H9 (cell line): Measurements from ENCODE around the gene CENPC. TPM values are rescaled to one million over a fixed set of nuclear protein-coding genes. Genes with fewer than 3 reads are reported as not detected.

Experiments used
- DNase-seq: peaks from one replicate; pipeline ENCODE4 v3.0.0-alpha.2; 2017
- H2AFZ ChIP-seq: one replicate; pipeline ENCODE4 v1.6.1; 2013; ENCODE audit warnings: mild to moderate bottlenecking, low read length, control low read depth, moderate library complexity
- H2AK5ac ChIP-seq: 2 replicates; pipeline ENCODE4 v1.6.1; 2013; ENCODE audit warnings: low read length, control low read depth, mixed read lengths; ENCODE audit not compliant: insufficient read length
- H2BK120ac ChIP-seq: one replicate; pipeline ENCODE4 v1.6.1; 2013; ENCODE audit warnings: low read depth, mild to moderate bottlenecking, low read length, control low read depth, inconsistent platforms; ENCODE audit not compliant: poor library complexity, severe bottlenecking
- H2BK12ac ChIP-seq: 2 replicates; pipeline ENCODE4 v1.6.1; 2013; ENCODE audit warnings: low read length, control low read depth, mixed read lengths, low read depth; ENCODE audit not compliant: insufficient read length
- H2BK15ac ChIP-seq: 2 replicates; pipeline ENCODE4 v1.6.1; 2013; ENCODE audit warnings: low read depth, low read length, control low read depth
- H2BK20ac ChIP-seq: one replicate; pipeline ENCODE4 v1.6.1; 2013; ENCODE audit warnings: low read depth, mild to moderate bottlenecking, low read length, control low read depth, inconsistent platforms; ENCODE audit not compliant: poor library complexity, severe bottlenecking
- H2BK5ac ChIP-seq: 2 replicates; pipeline ENCODE4 v1.6.1; 2013; ENCODE audit warnings: low read length, control low read depth, mixed read lengths; ENCODE audit not compliant: insufficient read length
- H3K14ac ChIP-seq: 2 replicates; pipeline ENCODE4 v1.6.1; 2013; ENCODE audit warnings: low read length, control low read depth; ENCODE audit not compliant: insufficient read depth
- H3K18ac ChIP-seq: 2 replicates; pipeline ENCODE4 v1.6.1; 2013; ENCODE audit warnings: low read depth, mild to moderate bottlenecking, mixed read lengths, low read length, control low read depth; ENCODE audit not compliant: insufficient read length
- H3K23ac ChIP-seq: 2 replicates; pipeline ENCODE4 v1.6.1; 2013; ENCODE audit warnings: low read length, control low read depth, mixed read lengths, low read depth; ENCODE audit not compliant: insufficient read length
- H3K23me2 ChIP-seq: 2 replicates; pipeline ENCODE4 v1.6.1; 2013; ENCODE audit warnings: low read depth, mild to moderate bottlenecking, mixed read lengths, low read length, control low read depth; ENCODE audit not compliant: insufficient read length, poor library complexity, severe bottlenecking
- H3K27ac ChIP-seq: 2 replicates; pipeline ENCODE4 v1.5.1; 2013; ENCODE audit warnings: low read length, control low read depth, mixed read lengths, low read depth; ENCODE audit not compliant: insufficient read length
- H3K27me3 ChIP-seq: 2 replicates; pipeline ENCODE4 v1.6.1; 2013; ENCODE audit warnings: low read length, control low read depth, inconsistent platforms; ENCODE audit not compliant: insufficient read depth
- H3K4ac ChIP-seq: 2 replicates; pipeline ENCODE4 v1.6.1; 2013; ENCODE audit warnings: low read depth, mild to moderate bottlenecking, control low read depth, inconsistent platforms, low read length, moderate library complexity
- H3K4me1 ChIP-seq: 2 replicates; pipeline ENCODE4 v1.6.1; 2013; ENCODE audit warnings: low read length, control low read depth, inconsistent platforms; ENCODE audit not compliant: insufficient read depth
- H3K4me2 ChIP-seq: 2 replicates; pipeline ENCODE4 v1.6.1; 2013; ENCODE audit warnings: low read length, control low read depth, mixed read lengths; ENCODE audit not compliant: insufficient read length, insufficient read depth
- H3K56ac ChIP-seq: 2 replicates; pipeline ENCODE4 v1.6.1; 2013; ENCODE audit warnings: low read depth, mild to moderate bottlenecking, mixed read lengths, low read length, control low read depth; ENCODE audit not compliant: insufficient read length
- H3K79me1 ChIP-seq: 2 replicates; pipeline ENCODE4 v1.6.1; 2013; ENCODE audit warnings: low read depth, mild to moderate bottlenecking, moderate library complexity, low read length, control low read depth, inconsistent platforms; ENCODE audit not compliant: insufficient read depth, poor library complexity, severe bottlenecking
- H3K79me2 ChIP-seq: 2 replicates; pipeline ENCODE4 v1.6.1; 2013; ENCODE audit warnings: low read length, control low read depth, inconsistent platforms; ENCODE audit not compliant: insufficient read depth
- H3K9ac ChIP-seq: 2 replicates; pipeline ENCODE4 v1.6.1; 2013; ENCODE audit warnings: low read length, control low read depth, mixed read lengths; ENCODE audit not compliant: insufficient read length; ENCODE audit errors: extremely low read depth
- H3K9me3 ChIP-seq: one replicate; pipeline ENCODE4 v1.6.1; 2013; ENCODE audit warnings: low read depth, low read length, inconsistent platforms; ENCODE audit not compliant: control insufficient read depth
- H3T11ph ChIP-seq: one replicate; pipeline ENCODE4 v1.6.1; 2013; ENCODE audit warnings: mild to moderate bottlenecking, low read length, control low read depth, inconsistent platforms
- H4K20me1 ChIP-seq: one replicate; pipeline ENCODE4 v1.6.1; 2013; ENCODE audit not compliant: control insufficient read depth, insufficient read length, insufficient read depth
- H4K5ac ChIP-seq: 2 replicates; pipeline ENCODE4 v1.6.1; 2013; ENCODE audit warnings: low read depth, mild to moderate bottlenecking, mixed read lengths, low read length, control low read depth; ENCODE audit not compliant: insufficient read length
- H4K8ac ChIP-seq: replicated peaks from 2 replicates; pipeline ENCODE4 v1.6.1; 2013; ENCODE audit warnings: low read length, control low read depth, mixed read lengths, low read depth; ENCODE audit not compliant: insufficient read length
- H4K91ac ChIP-seq: 2 replicates; pipeline ENCODE4 v1.6.1; 2013; ENCODE audit warnings: low read depth, mild to moderate bottlenecking, moderate library complexity, mixed read lengths, low read length, control low read depth; ENCODE audit not compliant: insufficient read length
- H3K27ac Mint-ChIP-seq, 3 experiments: 2 replicates in 2 of 3; 3 replicates in 1 of 3; pipeline ENCODE4 v1.8.0; 2020 to 2021; ENCODE audit warnings: mixed read lengths in 3 of 3, mild to moderate bottlenecking in 1 of 3, moderate library complexity in 1 of 3
- H3K27me3 Mint-ChIP-seq: 2 replicates; pipeline ENCODE4 v1.8.0; 2021; ENCODE audit warnings: low read depth, mild to moderate bottlenecking, moderate library complexity, mixed read lengths
- H3K36me3 Mint-ChIP-seq, 3 experiments: 2 replicates in 2 of 3; 3 replicates in 1 of 3; pipeline ENCODE4 v1.8.0; 2020 to 2021; ENCODE audit warnings: low read depth in 3 of 3, mixed read lengths in 3 of 3; ENCODE audit not compliant: insufficient read depth in 1 of 3
- H3K4me1 Mint-ChIP-seq, 2 experiments: 2 replicates each; pipeline ENCODE4 v1.8.0; 2020; ENCODE audit warnings: mixed read lengths in 2 of 2
- H3K4me3 Mint-ChIP-seq, 2 experiments: 2 replicates in 1 of 2; 3 replicates in 1 of 2; pipeline ENCODE4 v1.8.0; 2020 to 2021; ENCODE audit warnings: mild to moderate bottlenecking in 2 of 2, mixed read lengths in 2 of 2, moderate library complexity in 1 of 2
- H3K9me3 Mint-ChIP-seq, 2 experiments: 2 replicates in 1 of 2; 3 replicates in 1 of 2; pipeline ENCODE4 v1.8.0; 2020; ENCODE audit warnings: mild to moderate bottlenecking in 2 of 2, mixed read lengths in 2 of 2, moderate library complexity in 1 of 2
- total RNA-seq: library from RNA; stranded (reverse); gene quantifications from 2 replicates; pipeline ENCODE4 v1.2.1, GENCODE V29; 2021
- TF ChIP-seq, protein P1 (sequence below): fragments of 200-600 bp; sonication (generic); conservative IDR thresholded peaks from 3 replicates; pipeline ENCODE4 v1.8.0; 2021; ENCODE audit warnings: antibody characterized with exemption, mild to moderate bottlenecking

The CENPC gene
- total RNA-seq, 1 experiment from 2014 or later, result 18.8 TPM

DNA sequence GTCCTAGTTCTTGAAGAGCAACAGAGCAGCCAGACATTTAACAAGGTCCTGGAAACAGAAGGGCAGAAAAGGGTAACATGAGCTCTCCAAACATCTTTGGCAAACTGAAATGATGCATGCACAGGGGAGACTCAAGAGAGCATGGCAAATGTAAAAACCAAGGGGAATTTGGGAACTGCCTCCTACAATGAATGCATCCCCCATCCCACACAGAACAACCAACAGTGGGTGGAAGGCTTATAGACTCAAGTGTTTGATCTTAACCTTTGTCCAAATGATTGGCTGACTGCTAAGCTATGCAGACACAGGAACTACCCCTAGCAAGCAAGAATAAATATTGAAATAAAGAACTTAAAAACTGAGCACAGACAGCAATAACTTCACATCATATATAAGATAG, 74.4 kb downstream of the CENPC start:
- Mint-ChIP-seq H3K27ac (peak overlapping the region in 2 of 3 experiments; percentile 7 to 17; a peak in 2 of 7 replicates), H3K36me3 (peaks cover 0 to 32% (median 19%) of the 10 kb centered on the region in 3 experiments; a peak in 5 of 7 replicates), H3K27me3 (no peaks in the 10 kb centered on the region), H3K9me3 (no peaks in the 10 kb centered on the region), H3K4me1 (peaks cover 11 to 18% of the 10 kb centered on the region in 2 experiments), H3K4me3 (no peak overlapping the region)
- Histone ChIP-seq H2BK20ac (no peak overlapping the region), H2AFZ (no peak overlapping the region), H3K23me2 (no peaks in the 10 kb centered on the region), H4K8ac (no peak overlapping the region), H3T11ph (no peak overlapping the region), H3K4ac (no peak overlapping the region), H3K14ac (no peak overlapping the region), H2BK120ac (no peak overlapping the region), H3K27ac (no peak overlapping the region), H3K4me1 (no peaks in the 10 kb centered on the region), H2BK12ac (no peak overlapping the region), H2AK5ac (no peak overlapping the region), H3K23ac (no peak overlapping the region), H3K18ac (no peak overlapping the region), H3K56ac (no peak overlapping the region), H3K9ac (no peak overlapping the region), H3K4me2 (no peak overlapping the region), H3K9me3 (no peaks in the 10 kb centered on the region), H4K5ac (no peak overlapping the region), H4K20me1 (no peaks in the 10 kb centered on the region), H2BK5ac (no peak overlapping the region), H4K91ac (no peak overlapping the region), H3K27me3 (no peaks in the 10 kb centered on the region), H3K79me1 (no peaks in the 10 kb centered on the region), H2BK15ac (no peak overlapping the region), H3K79me2 (no peaks in the 10 kb centered on the region)
- TF ChIP-seq, protein P1, sequence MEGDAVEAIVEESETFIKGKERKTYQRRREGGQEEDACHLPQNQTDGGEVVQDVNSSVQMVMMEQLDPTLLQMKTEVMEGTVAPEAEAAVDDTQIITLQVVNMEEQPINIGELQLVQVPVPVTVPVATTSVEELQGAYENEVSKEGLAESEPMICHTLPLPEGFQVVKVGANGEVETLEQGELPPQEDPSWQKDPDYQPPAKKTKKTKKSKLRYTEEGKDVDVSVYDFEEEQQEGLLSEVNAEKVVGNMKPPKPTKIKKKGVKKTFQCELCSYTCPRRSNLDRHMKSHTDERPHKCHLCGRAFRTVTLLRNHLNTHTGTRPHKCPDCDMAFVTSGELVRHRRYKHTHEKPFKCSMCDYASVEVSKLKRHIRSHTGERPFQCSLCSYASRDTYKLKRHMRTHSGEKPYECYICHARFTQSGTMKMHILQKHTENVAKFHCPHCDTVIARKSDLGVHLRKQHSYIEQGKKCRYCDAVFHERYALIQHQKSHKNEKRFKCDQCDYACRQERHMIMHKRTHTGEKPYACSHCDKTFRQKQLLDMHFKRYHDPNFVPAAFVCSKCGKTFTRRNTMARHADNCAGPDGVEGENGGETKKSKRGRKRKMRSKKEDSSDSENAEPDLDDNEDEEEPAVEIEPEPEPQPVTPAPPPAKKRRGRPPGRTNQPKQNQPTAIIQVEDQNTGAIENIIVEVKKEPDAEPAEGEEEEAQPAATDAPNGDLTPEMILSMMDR, result no peak
- no peak for DNase-seq
